ENCODE results near the gene FARP1. TPM values are rescaled to one million over a fixed set of nuclear protein-coding genes. Genes with fewer than 3 reads are reported as not detected.

FARP1 gene
- total RNA-seq, 4 donors from 2014 or later = 103 to 172 (median 129) TPM

GRCh38 chr13:98496479-98496791, 353.5 kb downstream of the FARP1 start:
- 44 to 69% methylated on average over 3 of the region's 3 CpGs for WGBS, 2 donors
- intact Hi-C loops (cut with DNase I) = no loop called here
- Histone ChIP-seq H3K27me3 (no peaks in the 10 kb centered on the region), H3K27ac (peak overlapping the region; percentile 5 to 84 (median 77)), H3K9me3 (no peaks in the 10 kb centered on the region), H3K4me3 (replicated peaks in 1 of 3) (no peak overlapping the region), H3K36me3 (no peaks in the 10 kb centered on the region), H3K4me1 (peaks cover 32 to 59% of the 10 kb centered on the region in 2 donors)
- DNase-seq = no peak
- TF ChIP-seq, protein P1, sequence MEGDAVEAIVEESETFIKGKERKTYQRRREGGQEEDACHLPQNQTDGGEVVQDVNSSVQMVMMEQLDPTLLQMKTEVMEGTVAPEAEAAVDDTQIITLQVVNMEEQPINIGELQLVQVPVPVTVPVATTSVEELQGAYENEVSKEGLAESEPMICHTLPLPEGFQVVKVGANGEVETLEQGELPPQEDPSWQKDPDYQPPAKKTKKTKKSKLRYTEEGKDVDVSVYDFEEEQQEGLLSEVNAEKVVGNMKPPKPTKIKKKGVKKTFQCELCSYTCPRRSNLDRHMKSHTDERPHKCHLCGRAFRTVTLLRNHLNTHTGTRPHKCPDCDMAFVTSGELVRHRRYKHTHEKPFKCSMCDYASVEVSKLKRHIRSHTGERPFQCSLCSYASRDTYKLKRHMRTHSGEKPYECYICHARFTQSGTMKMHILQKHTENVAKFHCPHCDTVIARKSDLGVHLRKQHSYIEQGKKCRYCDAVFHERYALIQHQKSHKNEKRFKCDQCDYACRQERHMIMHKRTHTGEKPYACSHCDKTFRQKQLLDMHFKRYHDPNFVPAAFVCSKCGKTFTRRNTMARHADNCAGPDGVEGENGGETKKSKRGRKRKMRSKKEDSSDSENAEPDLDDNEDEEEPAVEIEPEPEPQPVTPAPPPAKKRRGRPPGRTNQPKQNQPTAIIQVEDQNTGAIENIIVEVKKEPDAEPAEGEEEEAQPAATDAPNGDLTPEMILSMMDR (IDR thresholded peaks at IDR 0.05) = no peak
- TF ChIP-seq POLR2A (IDR thresholded peaks at IDR 0.05) = no peak

DNA sequence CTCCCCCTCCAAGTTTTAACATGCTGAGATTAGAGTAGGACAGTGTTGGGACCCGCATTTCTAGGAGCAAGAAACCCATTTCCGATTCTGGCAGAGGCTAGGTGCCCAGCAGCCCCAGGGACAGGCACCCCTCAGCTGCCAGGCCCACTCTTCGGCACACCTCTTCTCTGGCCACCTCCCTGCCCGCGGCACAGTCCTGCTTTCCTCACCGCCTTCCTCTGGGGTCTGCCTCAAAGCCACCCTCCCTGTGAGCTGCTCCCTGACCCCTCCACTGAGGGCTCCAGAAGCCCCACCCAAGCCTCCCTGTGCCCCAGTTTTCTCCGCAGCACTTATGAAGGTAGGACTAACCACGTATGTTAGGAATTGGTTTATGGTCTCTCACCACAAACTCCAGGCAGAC, 354.1 kb downstream of the FARP1 start:
- DNase-seq = no peak
- intact Hi-C loops (cut with DNase I) = no loop called here
- no peaks in the 10 kb centered on the region for H3K27me3 ChIP-seq
- no peaks in the 10 kb centered on the region for H3K9me3 ChIP-seq
- peaks cover 32 to 62% of the 10 kb centered on the region in 2 donors for H3K4me1 ChIP-seq
- WGBS, 2 donors = 94 to 95% methylated on average over 8 of the region's 8 CpGs
- H3K4me3 ChIP-seq (replicated peaks in 1 of 3) = no peak overlapping the region
- H3K36me3 ChIP-seq = no peaks in the 10 kb centered on the region
- peak overlapping the region; percentile 5 to 84 (median 77) for H3K27ac ChIP-seq
- TF ChIP-seq, protein P1 (IDR thresholded peaks at IDR 0.05) = no peak
- TF ChIP-seq POLR2A (IDR thresholded peaks at IDR 0.05) = no peak

GRCh38 chr13:98500963-98501421, 358.1 kb downstream of the FARP1 start:
- Histone ChIP-seq H3K36me3 (no peaks in the 10 kb centered on the region), H3K27me3 (no peaks in the 10 kb centered on the region), H3K4me1 (peaks cover 49 to 68% of the 10 kb centered on the region in 2 donors), H3K27ac (no peak overlapping the region), H3K9me3 (no peaks in the 10 kb centered on the region), H3K4me3 (replicated peaks in 1 of 3) (no peak overlapping the region)
- WGBS, 2 donors = 96% methylated on average over 10 of the region's 10 CpGs
- no peak for TF ChIP-seq POLR2A (IDR thresholded peaks at IDR 0.05)
- TF ChIP-seq, protein P1 (IDR thresholded peaks at IDR 0.05) = no peak
- intact Hi-C loops (cut with DNase I) = no loop called here
- DNase-seq = no peak

- peaks cover 46 to 70% of the 10 kb centered on the region in 2 donors for H3K4me1 ChIP-seq
- intact Hi-C loops (cut with DNase I) = no loop called here
- H3K9me3 ChIP-seq = no peaks in the 10 kb centered on the region
- DNase-seq = peak; percentile 75 to 82
- no peaks in the 10 kb centered on the region for H3K36me3 ChIP-seq
- H3K27ac ChIP-seq = peak overlapping the region; percentile 81 to 89 (median 85)
- H3K4me3 ChIP-seq (replicated peaks in 1 of 3) = no peak overlapping the region
- peak in 1 of 2 donors; percentile 38 for TF ChIP-seq POLR2A (IDR thresholded peaks at IDR 0.05)
- TF ChIP-seq, protein P1 (IDR thresholded peaks at IDR 0.05) = peak in 1 of 6 experiments; percentile 2
- H3K27me3 ChIP-seq = no peaks in the 10 kb centered on the region
- WGBS, 2 donors = 34 to 43% methylated on average over 10 of the region's 10 CpGs
Measured at GRCh38 chr13:98503175-98504028, 360.5 kb downstream of the FARP1 start.

- intact Hi-C loops (cut with DNase I) = no loop called here
- Histone ChIP-seq H3K4me3 (replicated peaks in 1 of 3) (no peak overlapping the region), H3K36me3 (no peaks in the 10 kb centered on the region), H3K27me3 (no peaks in the 10 kb centered on the region), H3K9me3 (no peaks in the 10 kb centered on the region), H3K27ac (peak overlapping the region; percentile 81 to 89 (median 85)), H3K4me1 (peaks cover 52 to 74% of the 10 kb centered on the region in 2 donors)
- TF ChIP-seq, protein P1 (IDR thresholded peaks at IDR 0.05) = no peak
- TF ChIP-seq POLR2A (IDR thresholded peaks at IDR 0.05) = no peak
- 22 to 38% methylated on average over 1 of the region's 1 CpG for WGBS, 2 donors
- DNase-seq = no peak
Measured at GRCh38 chr13:98504029-98504351, 361.1 kb downstream of the FARP1 start.
